ENCODE measurements around the gene RASL12.
"Not testable (repeated sequence)": the region's sequence is repeated elsewhere in the genome, so short reads cannot be mapped to it uniquely, and the experiment has no call there.

Gene RASL12

GRCh38 chr15:65091946-65092770 lies 24.4 kb upstream of the RASL12 start:
- DNase-seq, result no peak

GRCh38 chr15:65089206-65089824 lies 21.5 kb upstream of the RASL12 start:
- no peak for DNase-seq

- DNase-seq, result no peak
Observed at GRCh38 chr15:65088643-65089021, 20.8 kb upstream of the RASL12 start.

DNA sequence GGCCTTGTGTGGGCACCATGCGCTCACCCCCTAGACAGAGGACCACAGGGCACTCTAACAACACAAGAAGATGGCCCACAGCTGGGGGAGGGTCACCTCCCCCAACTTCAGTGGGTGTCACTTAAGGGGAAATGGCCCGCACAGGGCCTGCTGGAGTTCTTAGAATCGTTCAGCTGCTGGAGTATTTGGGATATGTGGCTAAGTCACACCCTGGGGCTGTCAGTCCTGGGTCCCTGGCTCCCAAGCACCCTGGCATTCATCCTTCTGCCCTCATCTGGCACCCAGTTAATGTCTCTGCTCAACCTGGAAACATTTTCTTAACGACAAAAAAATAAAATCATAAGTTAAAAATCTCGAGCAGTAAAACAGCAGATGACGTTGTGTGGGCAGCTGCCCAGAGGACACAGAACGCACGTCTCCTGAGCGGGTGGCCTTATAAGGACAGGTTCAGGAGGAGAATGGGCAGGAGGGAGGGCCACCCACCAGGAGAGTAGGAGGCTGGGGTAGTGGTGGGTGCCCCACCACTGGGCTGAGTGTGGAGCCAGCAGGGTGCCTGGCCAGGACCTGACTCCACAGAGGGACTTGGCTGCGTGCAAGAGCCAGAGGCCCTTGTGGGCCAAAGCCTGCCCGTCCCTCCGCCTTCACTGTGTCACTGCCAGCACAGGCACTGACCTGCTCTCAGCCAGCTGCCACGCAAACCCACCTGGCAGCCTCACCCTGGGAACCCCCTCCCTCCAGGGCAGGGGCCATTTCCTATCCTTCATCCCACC lies 20.3 kb upstream of the RASL12 start:
- no peak for DNase-seq

DNA sequence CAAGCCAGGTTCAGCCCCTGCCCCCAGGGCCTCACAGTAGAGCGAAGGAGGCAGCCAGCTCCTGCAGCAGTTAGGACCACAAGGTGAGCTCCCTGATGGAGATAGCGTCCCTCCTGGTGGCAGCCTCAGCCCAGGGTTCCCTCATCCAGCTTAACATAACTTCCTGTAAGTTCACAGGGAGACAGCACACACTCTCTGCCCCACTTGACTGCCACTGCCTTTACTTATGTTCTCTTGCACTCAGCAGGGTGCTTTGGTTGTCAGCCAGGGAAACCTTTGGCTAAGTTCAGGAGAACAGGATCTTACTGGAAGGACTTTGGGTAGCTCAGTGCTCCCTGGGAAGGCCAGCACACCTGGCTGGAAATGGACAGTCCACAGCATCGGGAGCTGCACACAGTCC lies 19.6 kb upstream of the RASL12 start:
- DNase-seq, result no peak

- DNase-seq, result no peak
Observed at GRCh38 chr15:65086680-65087111, 18.9 kb upstream of the RASL12 start.

DNA sequence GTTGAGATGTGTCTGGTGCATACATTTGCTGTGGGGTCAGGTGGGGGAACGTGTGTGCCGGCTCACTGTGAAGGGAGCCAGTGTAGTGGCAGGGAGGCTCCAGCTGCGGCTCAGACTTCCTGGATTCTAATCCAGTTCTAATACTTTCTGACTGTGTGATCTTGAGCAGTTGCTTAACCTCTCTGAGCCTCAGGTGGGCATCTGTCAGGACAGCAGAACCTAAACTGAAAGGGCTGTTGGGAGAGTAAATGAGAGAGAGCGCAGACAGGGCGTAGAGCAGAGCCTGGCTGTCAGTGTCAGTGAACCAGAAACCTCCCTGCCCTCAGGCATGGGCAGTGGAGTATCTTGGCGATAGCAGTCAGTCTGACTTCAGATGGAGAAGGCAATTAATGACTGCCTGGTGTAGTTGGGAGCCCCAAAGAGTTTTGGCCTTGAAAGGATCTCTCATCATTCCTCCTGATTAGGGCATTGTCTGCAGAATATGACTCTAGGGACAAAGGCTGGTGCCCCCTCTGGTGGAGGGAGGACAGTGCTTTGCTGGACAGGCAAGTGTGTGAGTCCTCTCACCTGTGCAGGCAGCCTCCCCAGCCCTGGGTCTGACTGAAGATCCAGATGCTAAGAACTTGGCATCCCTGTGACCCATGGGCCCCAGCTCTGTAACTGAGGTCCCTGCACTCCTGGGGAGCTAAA lies 18.3 kb upstream of the RASL12 start:
- peak; percentile 14 for DNase-seq

DNA sequence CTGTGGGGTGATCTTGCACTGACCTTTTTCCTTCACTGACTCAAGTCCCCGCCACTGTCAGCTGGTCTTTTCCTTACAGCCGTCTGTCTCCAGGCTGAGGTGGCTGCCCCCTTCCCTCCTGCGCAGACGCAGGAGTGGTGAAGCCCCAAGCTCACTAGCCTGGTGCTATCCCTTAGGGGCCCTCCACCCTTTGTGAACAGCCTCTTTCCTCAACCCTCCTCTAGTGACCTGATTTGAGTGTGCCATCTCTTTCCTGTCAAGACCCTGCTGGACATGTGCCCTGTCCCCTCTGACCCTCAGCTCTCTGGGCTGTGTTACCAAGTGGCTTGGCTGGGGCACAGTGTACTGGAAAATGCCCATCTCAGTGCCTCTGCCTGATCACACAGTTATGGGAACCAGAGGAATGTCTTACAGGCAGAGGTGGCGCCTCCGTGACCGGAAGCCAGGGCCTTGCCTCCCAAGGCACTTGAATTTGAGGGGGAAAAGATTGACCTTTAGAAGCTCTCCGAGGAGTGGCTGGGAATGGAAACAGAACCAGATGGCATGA lies 17.5 kb upstream of the RASL12 start:
- no peak for DNase-seq

DNA sequence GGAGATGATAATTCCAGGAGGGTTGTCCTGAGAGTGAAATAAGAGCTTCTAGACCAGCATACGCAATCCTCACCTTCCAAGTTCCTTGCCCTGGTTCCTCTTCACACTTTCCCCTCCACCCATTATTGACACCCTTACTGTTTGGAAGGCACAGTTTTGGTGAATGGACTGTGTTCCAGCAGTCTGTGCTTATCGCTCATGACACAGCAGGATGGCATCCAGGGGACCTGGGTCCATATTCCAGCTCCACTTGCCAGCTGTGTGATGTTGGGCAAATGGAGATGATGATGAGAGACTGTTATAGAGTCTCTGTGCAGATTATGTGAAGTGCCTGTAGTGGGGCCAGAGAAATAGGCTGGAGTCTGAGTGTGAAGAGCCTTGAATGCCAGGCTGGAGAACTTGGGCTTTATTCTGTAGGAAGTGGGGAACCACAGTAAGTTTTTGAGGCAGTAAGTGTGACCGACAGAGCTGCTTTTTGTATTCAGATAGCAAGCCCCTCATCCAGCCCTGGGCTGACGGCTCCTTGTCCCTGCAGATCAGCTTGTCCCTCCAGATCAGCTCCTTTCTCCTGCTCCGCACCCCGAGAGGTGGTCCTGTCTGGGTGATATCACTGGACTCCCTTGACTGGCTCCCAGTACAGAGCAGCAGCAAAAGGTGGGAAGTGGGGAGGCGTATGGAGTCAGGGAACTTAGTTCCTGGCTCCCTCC lies 16.9 kb upstream of the RASL12 start:
- DNase-seq, result no peak

- no peak for DNase-seq
Observed at GRCh38 chr15:65083262-65083701, 15.5 kb upstream of the RASL12 start.

DNA sequence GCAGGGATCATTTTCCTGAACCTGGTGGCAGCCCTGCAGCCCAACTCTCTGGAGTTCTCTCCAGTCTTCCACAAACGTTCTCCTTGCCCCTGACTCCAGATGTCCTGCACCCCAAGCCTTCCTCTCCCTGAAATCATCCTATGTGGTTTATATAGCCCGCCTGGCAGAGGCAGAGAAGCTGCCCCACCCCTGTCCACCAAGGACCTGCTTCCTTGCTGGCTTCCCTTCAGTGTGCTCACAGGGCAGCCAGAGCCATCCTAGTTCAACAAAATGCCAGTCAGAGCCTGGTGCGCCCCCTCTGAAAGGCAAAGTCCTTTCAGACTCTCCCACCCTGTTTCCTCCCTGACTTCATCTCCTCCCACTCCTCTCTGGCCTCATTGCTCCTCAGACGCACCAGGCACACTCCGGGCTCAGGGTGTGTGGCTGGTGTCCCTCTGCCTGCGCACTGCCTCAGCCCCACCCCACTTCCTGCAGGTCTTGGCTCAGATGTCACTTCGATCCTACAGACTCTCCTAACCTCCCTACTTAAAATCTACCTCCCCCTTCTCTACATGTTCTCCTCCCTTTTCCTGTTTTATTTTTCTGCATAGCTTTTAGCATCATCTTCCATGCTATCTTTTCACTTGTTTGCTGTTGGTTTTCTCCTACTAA lies 14.6 kb upstream of the RASL12 start:
- DNase-seq, result no peak

DNA sequence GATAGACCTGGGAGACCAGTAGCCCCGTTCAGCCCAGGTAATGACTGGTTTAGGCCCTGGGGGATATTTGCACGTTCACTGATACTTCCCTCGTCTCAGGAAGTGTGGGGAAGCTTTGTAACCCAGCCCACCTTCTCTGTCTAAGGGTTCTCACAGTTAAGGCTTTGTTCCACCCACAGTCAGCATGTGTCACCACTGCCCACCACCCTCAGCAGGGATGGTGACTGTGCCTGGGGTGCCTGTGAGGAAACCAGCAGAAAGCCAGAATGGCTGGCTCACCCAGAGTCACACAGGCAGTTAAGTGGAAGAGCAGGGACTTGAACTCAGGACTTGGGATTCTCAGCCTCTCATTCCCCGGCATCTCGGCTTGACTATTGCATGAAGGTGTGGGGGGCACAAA lies 14.0 kb upstream of the RASL12 start:
- DNase-seq, result no peak

- DNase-seq, result no peak
Observed at GRCh38 chr15:65081270-65081669, 13.5 kb upstream of the RASL12 start.

GRCh38 chr15:65079580-65079979 lies 11.8 kb upstream of the RASL12 start:
- no peak for DNase-seq

DNA sequence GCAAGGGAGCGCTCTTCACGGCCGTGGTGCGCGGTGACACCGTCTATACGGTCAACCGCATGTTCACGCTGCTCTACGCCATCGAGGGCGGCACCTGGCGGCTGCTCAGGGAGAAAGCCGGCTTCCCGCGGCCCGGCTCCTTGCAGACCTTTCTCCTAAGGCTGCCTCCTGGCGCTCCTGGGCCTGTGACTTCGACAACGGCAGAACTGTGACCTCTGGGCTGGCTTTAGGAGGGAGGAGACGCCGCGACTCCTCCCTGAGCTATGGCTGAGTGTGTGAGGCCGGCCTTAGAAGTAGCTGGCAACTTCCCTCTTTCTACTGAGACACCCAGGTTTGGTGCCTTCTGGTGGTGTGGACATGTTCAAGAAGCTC lies 10.2 kb upstream of the RASL12 start:
- peak; percentile 54 for DNase-seq

GRCh38 chr15:65077291-65077980 lies 9.6 kb upstream of the RASL12 start:
- no peak for DNase-seq

DNA sequence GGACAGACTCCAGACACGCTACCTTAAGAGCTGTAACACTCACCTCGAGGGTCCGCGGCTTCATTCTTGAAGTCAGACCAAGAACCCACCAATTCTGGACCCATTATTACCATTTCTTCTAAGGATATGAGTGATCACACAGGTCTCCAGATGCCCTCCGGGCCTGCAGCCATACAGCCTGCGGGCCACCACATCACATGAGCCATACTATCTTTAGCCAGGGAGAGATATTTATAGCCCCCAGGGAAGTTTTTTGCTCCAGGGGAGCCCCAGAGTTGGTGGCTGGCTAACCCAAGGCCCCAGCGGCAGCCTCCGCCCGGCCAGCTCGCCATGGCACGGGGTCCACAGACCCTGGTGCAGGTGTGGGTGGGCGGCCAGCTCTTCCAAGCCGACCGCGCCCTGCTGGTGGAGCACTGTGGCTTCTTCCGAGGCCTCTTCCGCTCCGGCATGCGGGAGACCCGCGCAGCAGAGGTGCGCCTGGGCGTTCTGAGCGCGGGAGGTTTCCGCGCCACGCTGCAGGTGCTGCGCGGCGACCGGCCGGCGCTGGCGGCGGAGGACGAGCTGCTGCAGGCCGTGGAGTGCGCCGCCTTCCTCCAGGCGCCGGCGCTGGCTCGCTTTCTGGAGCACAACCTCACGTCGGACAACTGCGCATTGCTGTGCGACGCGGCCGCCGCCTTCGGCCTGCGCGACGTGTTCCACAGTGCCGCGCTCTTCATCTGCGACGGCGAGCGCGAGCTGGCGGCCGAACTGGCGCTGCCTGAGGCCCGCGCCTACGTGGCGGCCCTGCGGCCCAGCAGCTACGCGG lies 8.9 kb upstream of the RASL12 start, which contains the start of gene KBTBD13:
Gene KBTBD13 (plus strand): TSS at position 261 of the 805 bp plus-strand sequence. CDS start 70 bp downstream, at position 331.
- DNase-seq, result no peak

- DNase-seq, result not testable (repeated sequence)
Observed at GRCh38 chr15:65075607-65076395, 8.0 kb upstream of the RASL12 start.

GRCh38 chr15:65074946-65075345 lies 7.2 kb upstream of the RASL12 start:
- DNase-seq, result not testable (repeated sequence)

Data from activated CD4-positive, alpha-beta T cell treated with anti-CD3 and anti-CD28 coated beads, Interleukin-10, Interleukin-2, amounts not matched to agents 100 ng/mL and 50 ng/mL, durations not matched to agents 16 hours and 8 hours (primary cell).